Ascending aorta (tissue), 2 donors: Measurements from ENCODE around the gene DGKD. TPM values are rescaled to one million over a fixed set of nuclear protein-coding genes. Genes with fewer than 3 reads are reported as not detected.
A peak's percentile ranks its signal among the peaks of the same experiment; 100 is the strongest.

Source experiments
- DNase-seq, 2 donors: peaks; one replicate each; pipeline ENCODE4 v3.0.0-alpha.2; 2019; ENCODE audit warnings: low spot score in 2 of 2
- H3K27ac ChIP-seq, 2 donors: fragments of 200-600 bp; sonication (generic); one replicate each; pipeline ENCODE4 v1.5.1; 2016 to 2017; ENCODE audit warnings: mild to moderate bottlenecking in 1 of 2
- H3K27me3 ChIP-seq: fragments of 200-600 bp; sonication (generic); one replicate; pipeline ENCODE4 v1.5.1; 2017
- H3K36me3 ChIP-seq, 2 donors: fragments of 200-600 bp; sonication (generic); one replicate each; pipeline ENCODE4 v1.5.1; 2016
- H3K4me1 ChIP-seq, 2 donors: fragments of 200-600 bp; sonication (generic); one replicate each; pipeline ENCODE4 v1.5.1; 2016 to 2017; ENCODE audit warnings: mild to moderate bottlenecking in 1 of 2
- H3K4me3 ChIP-seq, 2 donors: fragments of 200-600 bp; sonication (generic); one replicate each; pipeline ENCODE4 v1.5.1; 2016 to 2017; ENCODE audit warnings: mild to moderate bottlenecking in 1 of 2
- H3K9me3 ChIP-seq, 2 donors: fragments of 200-600 bp; sonication (generic); one replicate each; pipeline ENCODE4 v1.5.1; 2016
- intact Hi-C: fragments of 100-400 bp; cut with DNase I; formaldehyde crosslinking; loops from one replicate; pipeline ENCODE4 v1.15.1; 2023
- total RNA-seq: library from RNA; depleted of rRNA; stranded (reverse); fragments of >200 nt; gene quantifications from one replicate; pipeline ENCODE4 v1.1.0, GENCODE V29; 2016
- TF ChIP-seq, protein P1 (sequence below), 3 experiments: fragments of 200-600 bp in 2 of 3; fragments of 450-650 bp in 1 of 3; sonication (generic) in 2 of 3; IDR thresholded peaks; one replicate each; pipeline ENCODE4 v1.5.1; 2016 to 2019; ENCODE audit warnings: antibody characterized with exemption in 3 of 3, mild to moderate bottlenecking in 1 of 3, moderate library complexity in 1 of 3

DGKD gene
- total RNA-seq, 1 donor from 2014 or later: 28.3 TPM

DNA sequence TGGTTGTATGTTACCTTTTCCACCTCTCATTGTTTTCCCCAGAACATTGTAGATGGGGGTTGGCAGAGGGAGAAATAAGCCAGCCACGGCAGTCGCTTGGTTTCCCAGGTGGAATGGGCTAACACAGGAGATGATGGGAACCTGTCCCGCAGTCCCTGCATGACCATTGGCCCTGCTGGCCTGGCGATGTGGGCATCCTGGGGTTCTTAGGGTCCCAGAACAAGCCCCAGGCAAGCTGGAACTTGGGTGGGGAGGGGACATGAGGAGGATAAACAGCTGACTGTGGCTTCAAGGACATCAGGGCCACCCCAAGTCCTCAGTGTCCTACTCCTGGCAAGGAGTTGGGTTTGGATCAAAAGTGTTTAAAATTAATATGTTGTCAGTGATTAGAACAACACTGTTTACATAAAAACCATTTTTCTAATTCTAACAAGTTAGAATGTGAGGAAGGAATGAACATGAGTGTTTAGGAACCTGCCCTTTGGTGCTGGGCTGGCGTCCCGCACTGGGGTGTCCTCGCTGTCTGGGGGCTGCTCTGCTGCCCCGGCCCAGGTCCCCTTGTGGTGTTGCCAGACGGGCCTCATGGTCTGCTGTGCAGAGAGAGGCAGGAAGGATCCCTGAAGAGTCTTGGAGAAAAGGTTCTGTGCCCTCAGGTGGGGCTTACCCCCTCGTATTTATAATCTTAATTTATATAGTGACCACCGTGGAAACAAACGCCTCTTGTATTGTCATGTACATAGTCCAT, 117.2 kb downstream of the DGKD start:
- H3K36me3 ChIP-seq: peaks cover 40 to 75% of the 10 kb centered on the region in 2 donors
- peak in 1 of 2 donors; percentile 52 for DNase-seq
- TF ChIP-seq, protein P1, sequence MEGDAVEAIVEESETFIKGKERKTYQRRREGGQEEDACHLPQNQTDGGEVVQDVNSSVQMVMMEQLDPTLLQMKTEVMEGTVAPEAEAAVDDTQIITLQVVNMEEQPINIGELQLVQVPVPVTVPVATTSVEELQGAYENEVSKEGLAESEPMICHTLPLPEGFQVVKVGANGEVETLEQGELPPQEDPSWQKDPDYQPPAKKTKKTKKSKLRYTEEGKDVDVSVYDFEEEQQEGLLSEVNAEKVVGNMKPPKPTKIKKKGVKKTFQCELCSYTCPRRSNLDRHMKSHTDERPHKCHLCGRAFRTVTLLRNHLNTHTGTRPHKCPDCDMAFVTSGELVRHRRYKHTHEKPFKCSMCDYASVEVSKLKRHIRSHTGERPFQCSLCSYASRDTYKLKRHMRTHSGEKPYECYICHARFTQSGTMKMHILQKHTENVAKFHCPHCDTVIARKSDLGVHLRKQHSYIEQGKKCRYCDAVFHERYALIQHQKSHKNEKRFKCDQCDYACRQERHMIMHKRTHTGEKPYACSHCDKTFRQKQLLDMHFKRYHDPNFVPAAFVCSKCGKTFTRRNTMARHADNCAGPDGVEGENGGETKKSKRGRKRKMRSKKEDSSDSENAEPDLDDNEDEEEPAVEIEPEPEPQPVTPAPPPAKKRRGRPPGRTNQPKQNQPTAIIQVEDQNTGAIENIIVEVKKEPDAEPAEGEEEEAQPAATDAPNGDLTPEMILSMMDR (IDR thresholded peaks at IDR 0.05): no peak

GRCh38 chr2:233473386-233473791, 119.1 kb downstream of the DGKD start:
- Histone ChIP-seq H3K27ac (no peak overlapping the region), H3K36me3 (peaks cover 38 to 75% of the 10 kb centered on the region in 2 donors), H3K27me3 (no peaks in the 10 kb centered on the region), H3K4me1 (peaks cover 0 to 17% of the 10 kb centered on the region in 2 donors), H3K4me3 (no peak overlapping the region), H3K9me3 (no peaks in the 10 kb centered on the region)
- TF ChIP-seq, protein P1 (IDR thresholded peaks at IDR 0.05): no peak
- DNase-seq: peak in 1 of 2 donors; percentile 61
- intact Hi-C loops: no loop called here

More for the DNA sequence above, 117.2 kb downstream of the DGKD start:
- Histone ChIP-seq H3K4me1 (peaks cover 0 to 17% of the 10 kb centered on the region in 2 donors), H3K27ac (peak overlapping the region in 1 of 2 donors; percentile 23), H3K4me3 (no peak overlapping the region), H3K27me3 (no peaks in the 10 kb centered on the region), H3K9me3 (no peaks in the 10 kb centered on the region)
- intact Hi-C loops: no loop called here

GRCh38 chr2:233473878-233474277, 119.6 kb downstream of the DGKD start:
- Histone ChIP-seq H3K4me1 (peaks cover 0 to 17% of the 10 kb centered on the region in 2 donors), H3K9me3 (no peaks in the 10 kb centered on the region), H3K4me3 (no peak overlapping the region), H3K27ac (peak overlapping the region; percentile 70 to 77), H3K27me3 (no peaks in the 10 kb centered on the region), H3K36me3 (peaks cover 38 to 74% of the 10 kb centered on the region in 2 donors)
- TF ChIP-seq, protein P1 (IDR thresholded peaks at IDR 0.05): no peak
- DNase-seq: no peak
- intact Hi-C loops: no loop called here

GRCh38 chr2:233474308-233475160, 120.2 kb downstream of the DGKD start:
- Histone ChIP-seq H3K27ac (peak overlapping the region; percentile 70 to 77), H3K36me3 (peaks cover 34 to 70% of the 10 kb centered on the region in 2 donors), H3K9me3 (no peaks in the 10 kb centered on the region), H3K4me3 (no peak overlapping the region), H3K4me1 (peaks cover 0 to 14% of the 10 kb centered on the region in 2 donors), H3K27me3 (no peaks in the 10 kb centered on the region)
- DNase-seq: peak in 1 of 2 donors; percentile 62
- intact Hi-C loops: no loop called here
- TF ChIP-seq, protein P1 (IDR thresholded peaks at IDR 0.05): no peak

DNA sequence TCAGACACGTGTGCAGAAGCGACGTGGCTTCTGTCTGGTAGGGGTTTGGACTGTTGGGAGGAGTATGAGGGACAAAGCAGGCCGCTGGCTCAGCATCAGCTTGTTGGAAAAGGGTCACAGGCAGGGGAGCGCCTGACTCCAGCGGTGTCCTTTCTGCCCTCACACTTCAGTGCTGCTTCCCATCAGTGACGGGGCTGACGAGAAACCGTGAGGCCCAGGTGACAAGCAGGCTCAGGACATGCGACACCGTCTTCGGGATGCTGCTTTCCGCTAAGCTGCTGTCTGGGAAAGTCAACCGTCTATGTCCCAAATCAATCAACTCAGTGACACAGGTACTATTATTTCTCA, 121.7 kb downstream of the DGKD start:
- intact Hi-C loops: no loop called here
- H3K36me3 ChIP-seq: peaks cover 40 to 61% of the 10 kb centered on the region in 2 donors
- no peaks in the 10 kb centered on the region for H3K9me3 ChIP-seq
- DNase-seq: peak in 1 of 2 donors; percentile 25
- TF ChIP-seq, protein P1 (IDR thresholded peaks at IDR 0.05): no peak
- H3K4me1 ChIP-seq: peaks cover 0 to 16% of the 10 kb centered on the region in 2 donors
- no peak overlapping the region for H3K4me3 ChIP-seq
- H3K27ac ChIP-seq: peak overlapping the region in 1 of 2 donors; percentile 77
- no peaks in the 10 kb centered on the region for H3K27me3 ChIP-seq
